HG02840 (cell line): ENCODE measurements around the gene CD80.

Experiments used
- ATAC-seq: cut with Tn5 transposase; IDR thresholded peaks from one replicate; pipeline ENCODE4 v1.9.1; 2021; ENCODE audit warnings: mild to moderate bottlenecking, moderate library complexity, moderate number of reproducible peaks; ENCODE audit not compliant: unreplicated experiment, low FRiP score

Gene CD80

GRCh38 chr3:119506631-119507030 lies 52.8 kb downstream of the CD80 start:
- no peak for ATAC-seq

DNA sequence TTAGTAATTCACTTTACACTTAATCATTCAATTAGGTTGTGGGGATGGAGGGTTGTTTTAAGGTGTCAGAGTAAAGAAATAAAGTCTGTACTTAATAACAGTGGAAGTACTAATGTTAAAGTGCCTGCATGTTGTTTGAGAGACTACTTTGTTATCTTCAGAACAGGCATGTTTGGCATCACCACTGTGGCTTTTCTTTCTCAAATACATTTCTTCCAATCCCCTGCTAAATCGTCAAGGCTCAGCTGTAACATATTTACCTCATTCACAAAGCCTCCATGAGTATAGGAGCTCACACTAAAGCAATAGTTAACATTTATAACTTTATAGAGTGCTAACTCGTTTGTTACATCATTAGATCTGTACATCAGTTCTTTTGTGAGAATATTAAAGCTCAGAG lies 58.5 kb downstream of the CD80 start:
- no peak for ATAC-seq

DNA sequence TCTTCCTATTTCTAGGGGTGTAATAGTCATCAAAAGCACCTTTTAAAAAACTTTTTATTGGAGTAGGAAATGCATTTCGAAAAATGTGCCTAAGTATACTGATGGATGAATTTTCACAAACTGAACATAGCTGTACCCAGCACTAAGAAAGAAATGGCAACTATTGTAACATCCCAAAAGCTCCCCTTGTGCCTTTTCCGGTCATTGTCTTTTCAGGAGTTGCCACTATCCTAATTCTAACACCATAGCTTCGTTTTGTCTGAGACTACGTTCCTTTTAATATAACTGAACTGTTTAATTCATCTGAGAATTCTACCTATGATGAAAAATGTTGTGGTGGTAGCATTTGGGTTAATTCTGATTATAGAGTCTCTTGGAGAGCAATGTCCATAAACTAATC lies 59.1 kb downstream of the CD80 start:
- no peak for ATAC-seq

DNA sequence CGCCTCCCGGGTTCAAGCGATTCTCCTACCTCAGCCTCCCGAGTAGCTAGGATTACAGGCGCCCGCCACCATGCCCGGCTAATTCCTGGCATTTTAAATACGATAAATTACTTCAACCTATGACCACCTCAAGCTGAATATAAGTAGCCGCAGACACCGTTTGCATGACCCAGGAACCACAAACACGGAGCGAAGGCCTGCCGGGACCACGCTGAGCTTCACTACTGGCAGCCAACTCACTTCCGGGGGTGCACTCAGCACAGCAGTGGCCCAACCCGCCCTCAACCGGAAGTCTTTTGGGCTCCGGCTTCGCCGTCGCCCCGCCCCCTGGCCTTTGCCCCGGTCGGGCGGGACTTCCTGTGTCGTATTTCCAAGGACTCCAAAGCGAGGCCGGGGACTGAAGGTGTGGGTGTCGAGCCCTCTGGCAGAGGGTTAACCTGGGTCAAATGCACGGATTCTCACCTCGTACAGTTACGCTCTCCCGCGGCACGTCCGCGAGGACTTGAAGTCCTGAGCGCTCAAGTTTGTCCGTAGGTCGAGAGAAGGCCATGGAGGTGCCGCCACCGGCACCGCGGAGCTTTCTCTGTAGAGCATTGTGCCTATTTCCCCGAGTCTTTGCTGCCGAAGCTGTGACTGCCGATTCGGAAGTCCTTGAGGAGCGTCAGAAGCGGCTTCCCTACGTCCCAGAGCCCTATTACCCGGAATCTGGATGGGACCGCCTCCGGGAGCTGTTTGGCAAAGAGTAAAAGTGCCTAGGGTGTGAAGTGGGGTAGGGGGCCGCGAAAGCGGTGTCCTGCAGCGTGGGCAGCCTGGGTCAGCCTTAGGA lies 61.0 kb downstream of the CD80 start, which contains the start of gene TIMMDC1:
TIMMDC1 (plus strand) TSS at position 362 of the 826 bp plus-strand sequence; CDS start at position 549, 187 bp downstream.
- ATAC-seq, result peak; percentile 98

DNA sequence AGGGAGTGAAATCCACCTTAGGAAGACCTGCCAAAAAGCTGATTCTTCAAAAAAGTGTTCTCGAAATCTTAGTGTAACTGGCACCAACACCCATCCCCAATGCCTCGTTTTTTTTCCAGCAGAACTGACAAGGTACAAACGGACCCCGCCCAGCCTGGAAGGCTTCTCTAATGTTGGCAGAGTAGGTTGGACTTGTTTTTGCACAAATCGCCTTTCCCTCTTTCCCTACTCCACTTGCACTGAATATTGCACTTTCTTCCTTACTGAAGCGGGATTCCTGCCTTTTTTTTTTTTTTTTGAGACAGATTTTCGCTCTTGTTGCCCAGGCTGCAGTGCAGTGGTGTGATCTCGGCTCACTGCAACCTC lies 61.6 kb downstream of the CD80 start:
- no peak for ATAC-seq

DNA sequence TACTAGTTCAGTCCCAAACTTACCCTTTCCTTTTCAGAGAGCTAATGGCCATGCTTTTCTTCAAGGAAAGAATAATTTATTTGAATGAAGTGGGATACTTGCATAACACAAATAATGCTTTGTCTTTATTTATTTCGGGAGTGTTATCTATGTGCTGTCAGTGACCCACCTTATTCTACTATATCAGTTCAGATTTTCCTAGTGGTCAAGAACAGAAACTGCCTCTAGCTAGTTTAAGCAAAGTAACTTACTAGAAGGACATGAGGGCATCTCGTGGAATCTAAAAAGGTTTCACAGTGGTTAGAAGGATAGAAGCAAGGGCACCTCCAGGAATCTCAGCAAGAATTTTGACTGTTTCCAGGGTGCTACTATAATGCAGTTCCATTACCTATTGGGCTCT lies 64.8 kb downstream of the CD80 start:
- ATAC-seq, result no peak

GRCh38 chr3:119492810-119493209 lies 66.6 kb downstream of the CD80 start:
- ATAC-seq, result no peak

GRCh38 chr3:119492128-119492527 lies 67.3 kb downstream of the CD80 start:
- ATAC-seq, result no peak

DNA sequence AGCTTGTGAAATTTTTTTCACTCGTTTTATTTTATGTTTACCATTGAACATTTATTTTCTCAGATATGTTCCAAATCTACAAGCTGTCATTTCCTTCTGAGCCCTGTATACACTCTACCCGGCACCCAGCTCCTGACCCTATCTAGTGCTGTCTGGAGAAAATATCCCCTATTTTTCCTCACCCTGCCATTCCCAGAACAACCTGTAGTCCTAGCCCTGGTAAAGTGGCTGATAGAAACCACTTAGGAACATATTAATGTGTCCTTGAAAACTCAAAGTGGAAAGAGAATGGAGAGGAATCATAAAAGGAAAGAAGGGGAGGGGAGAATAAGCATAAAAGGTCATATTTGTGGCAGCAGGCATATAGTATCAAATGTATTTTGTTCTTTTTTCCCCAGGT lies 69.3 kb downstream of the CD80 start:
- no peak for ATAC-seq

DNA sequence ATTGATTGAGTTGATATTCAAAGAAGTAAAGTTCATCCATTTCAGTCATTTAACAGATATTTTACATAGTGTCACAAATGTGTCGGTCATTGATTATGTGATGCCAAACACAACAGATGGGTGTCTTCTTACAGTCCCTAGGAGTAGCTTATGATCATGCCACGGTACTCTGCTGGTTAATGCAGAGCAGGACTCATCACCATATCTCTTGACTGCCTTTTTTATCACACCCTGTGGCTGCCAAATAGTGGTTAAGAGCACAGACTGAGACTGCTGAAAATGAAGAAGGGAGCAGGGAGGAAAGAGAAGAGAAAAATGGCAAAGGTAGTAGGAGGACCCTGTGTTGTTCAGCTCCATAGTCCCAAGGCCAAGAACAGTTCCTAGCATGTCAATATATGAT lies 73.9 kb downstream of the CD80 start:
- no peak for ATAC-seq

DNA sequence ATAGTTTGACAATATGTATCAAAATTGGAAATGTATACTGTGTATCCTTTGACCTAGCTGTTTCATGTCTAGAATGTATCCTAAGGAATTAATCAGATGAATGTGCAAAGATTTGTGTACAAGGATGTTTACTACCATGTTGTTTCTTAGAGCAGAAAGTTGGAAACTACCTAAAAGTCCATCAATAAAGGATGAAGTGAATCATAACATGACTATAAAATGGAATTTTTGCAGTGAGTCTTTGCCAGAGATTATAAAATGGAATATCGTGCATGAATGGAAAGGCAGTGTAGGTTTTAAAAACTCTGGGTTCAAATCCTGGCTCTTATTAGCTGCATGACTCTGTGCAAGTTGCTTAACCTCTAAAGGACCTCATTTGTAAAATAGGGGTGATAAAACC lies 76.3 kb downstream of the CD80 start:
- no peak for ATAC-seq

DNA sequence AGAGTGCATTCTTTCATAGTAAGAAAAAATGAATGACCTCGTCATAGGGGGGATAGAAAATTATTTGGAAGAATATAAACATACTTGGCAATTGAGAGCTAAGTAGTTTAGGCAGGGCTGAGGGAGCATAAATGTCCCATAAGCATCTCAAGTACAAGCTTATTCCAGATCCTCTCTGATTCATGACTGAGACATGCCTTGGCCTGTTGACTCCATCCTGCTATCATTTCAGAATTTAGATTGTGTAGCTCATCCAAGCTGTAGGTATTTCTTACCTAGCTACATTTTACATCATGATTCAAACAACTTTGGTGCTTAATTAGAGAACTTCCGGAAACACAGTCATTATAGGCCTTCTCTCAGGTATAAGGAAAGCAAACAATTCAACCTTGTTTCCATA lies 78.3 kb downstream of the CD80 start:
- no peak for ATAC-seq
